ENCODE results near the gene RASD1.
"Not testable (repeated sequence)": the region's sequence is repeated elsewhere in the genome, so short reads cannot be mapped to it uniquely, and the experiment has no call there.

RASD1 gene

DNA sequence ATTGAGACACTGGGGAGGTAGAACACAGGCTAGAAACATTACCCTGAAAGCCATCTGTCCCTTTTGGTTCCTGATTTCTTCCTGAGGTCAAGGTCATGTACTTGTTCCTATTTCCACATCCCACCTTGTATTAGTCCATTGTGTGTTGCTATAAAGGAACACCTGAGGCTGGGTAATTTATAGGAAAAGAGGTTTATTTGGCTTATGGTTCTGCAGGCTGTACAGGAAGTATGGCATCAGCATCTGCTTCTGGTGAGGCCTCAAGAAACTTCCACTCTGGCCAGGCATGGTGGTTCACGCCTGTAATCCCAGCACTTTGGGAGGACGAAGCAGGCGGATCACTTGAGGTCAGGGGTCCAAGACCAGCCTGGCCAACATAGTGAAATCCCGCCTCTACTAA lies 26.8 kb downstream of the RASD1 start:
- DNase-seq (ENCODE audit: low spot score): no peak

DNA sequence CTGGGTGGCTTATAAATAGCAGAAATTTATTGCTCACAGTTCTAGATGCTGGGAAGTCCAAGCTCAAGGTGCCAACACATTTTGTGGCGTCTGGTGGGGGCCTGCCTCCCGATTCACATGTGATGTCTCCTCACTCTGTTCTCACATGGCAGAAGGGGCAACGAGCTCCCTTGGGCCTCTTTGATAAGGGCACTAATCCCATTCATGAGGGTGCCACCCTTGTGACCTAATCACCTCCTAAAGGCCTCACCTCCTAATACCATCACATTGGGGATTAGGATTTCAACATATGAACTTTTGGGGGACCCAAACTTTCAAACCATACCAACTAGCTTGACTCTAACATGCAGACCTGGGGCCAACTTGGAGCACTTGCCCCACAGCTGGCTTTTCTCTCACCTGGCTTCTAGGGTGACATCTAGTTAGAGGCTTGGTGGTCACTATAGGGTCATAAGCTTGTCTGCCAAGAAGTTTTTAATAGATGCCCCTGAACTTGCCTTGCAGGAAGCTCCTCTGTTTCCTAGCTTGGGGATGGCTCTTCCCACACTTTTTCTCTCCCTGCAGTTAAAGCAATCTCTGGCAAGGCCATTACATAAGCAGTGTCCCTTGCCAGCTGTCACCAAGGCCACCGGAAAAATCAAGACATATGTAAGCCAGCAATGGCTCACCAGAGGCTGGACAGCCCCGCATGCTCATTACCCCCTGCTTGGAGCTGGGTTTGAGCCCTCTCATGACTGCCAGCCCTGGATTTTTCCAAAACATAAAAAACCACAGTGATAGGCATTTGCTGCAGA lies 27.8 kb downstream of the RASD1 start:
- DNase-seq (ENCODE audit: low spot score): no peak

DNA sequence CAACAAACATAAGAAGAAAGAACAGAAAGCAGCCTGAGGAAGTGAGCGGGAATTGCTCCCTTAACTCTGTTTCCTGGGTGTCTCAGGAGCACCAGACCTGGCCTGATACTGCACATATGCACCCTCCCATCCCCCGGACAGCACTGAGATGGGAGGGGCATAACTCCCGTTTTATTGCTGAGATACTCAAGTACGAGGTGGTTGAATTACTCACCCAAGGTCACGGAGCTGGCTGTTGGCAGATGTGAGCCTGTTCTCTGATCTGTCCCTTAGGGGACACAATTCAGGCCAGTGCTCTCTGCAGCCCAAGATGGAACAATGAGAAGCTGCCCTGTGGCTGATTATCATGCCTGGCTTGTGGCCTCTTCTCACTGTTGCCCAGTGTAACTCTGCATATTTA lies 28.5 kb downstream of the RASD1 start:
- DNase-seq (ENCODE audit: low spot score): no peak

GRCh38 chr17:17467016-17467415 lies 29.2 kb downstream of the RASD1 start:
- no peak for DNase-seq (ENCODE audit: low spot score)

- no peak for DNase-seq (ENCODE audit: low spot score)
Observed at GRCh38 chr17:17466511-17466910, 29.7 kb downstream of the RASD1 start.

DNA sequence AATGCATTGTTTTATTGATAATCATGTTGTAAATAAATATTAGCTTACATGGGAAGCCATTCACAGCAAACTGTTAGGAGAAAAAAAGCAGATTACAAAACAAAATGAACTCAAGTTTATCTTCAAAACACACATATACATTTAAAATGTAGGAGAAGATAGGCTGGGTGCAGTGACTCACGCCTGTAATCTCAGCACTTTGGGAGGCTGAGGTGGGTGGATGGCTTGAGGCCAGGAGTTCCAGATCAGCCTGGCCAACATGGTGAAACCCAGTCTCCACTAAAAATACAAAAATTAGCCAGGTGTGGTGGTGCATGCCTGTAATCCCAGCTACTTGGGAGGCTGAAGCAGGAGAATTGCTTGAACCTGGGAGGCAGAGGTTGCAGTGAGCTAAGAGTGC lies 30.3 kb downstream of the RASD1 start:
- not testable (repeated sequence) for DNase-seq (ENCODE audit: low spot score)

- DNase-seq (ENCODE audit: low spot score): no peak
Observed at GRCh38 chr17:17463821-17464220, 32.4 kb downstream of the RASD1 start.

DNA sequence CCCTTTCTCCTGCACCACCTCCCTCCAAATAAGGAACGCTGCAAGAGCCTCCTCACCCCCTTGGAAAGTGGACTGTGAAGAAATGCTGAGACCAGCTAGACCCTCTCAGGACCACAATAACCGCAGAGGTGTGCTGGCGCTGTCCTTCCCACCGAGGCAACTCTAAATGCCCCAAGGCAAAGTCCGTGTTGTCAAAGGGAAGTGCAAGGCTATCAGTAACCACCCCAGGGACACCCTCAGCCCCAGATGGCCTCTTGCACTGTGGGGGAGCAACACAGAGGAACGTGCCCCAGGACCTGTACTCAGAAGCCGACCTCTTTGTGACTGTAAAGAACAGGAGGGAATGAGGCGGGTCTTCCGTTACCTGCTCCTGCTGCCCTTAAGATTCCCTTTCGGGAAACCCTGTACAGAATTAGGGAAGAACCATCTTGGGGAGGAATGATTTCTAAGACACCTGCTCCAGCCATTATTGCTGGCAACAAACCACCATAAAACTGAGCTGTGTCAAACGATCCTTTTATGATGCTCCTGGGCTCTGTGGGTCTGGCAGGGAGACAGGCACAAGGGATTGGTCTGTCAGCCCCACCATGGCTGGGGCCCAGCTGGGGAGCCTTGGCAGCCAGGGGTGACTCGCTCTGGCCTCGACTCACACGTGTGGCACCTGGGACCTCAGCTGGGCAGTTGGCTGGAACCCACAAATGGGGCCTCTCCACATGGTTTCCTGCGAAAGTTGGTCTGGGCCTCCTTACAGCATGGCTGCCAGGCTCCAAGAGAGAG lies 34.0 kb downstream of the RASD1 start:
- DNase-seq (ENCODE audit: low spot score): no peak

DNA sequence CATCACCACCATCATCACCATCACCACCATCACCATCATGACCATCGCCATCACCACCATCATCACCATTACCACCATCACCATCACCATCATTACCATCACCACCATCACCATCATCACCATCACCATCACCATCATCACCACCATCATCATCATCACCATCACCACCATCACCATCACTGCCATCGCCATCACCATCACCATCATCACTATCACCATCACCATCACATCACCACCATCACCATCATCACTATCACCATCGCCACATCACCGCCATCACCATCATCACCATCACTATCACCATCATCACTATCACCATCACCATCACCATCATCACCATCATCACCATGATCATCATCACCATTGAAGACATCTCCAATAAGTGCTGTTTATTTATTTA lies 36.2 kb downstream of the RASD1 start:
- no peak for DNase-seq (ENCODE audit: low spot score)

DNA sequence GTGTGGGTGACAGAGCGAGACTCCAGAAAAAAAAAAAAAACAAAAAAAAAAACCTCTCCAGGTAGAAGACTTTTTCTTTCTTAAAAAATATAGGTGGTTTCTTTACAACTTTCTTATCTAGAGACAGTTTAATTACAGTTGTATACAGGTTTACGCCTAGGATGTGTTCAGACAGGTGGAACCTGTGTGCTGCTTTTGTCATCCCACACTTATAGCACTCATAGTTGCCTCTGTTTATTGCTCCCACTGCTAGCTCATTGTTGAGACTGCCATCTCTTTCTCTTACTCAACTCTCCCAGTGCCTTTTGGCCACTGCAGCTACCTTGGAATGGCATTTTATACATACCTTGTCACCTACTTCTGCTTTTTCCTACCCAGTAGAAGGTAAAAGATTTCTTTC lies 38.5 kb downstream of the RASD1 start:
- no peak for DNase-seq (ENCODE audit: low spot score)

DNA sequence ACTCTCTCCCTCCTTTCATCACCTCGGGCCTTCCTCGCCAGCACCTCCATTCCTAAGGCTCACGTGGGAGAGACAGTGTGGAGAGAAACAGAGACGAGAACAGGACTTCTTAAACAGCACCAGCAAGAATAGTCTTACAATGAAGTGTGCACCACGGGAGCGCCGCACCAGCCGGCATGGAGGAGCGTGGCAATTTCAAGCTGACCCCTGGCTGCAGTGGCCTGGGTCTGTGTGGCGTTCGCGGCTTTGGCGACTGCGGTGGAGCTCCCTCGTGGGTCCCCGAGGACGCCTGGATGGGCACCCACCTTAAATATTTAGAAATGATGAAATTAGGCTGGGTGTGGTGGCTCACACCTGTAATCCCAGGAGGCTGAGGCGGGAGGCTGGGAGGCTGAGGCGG lies 39.9 kb downstream of the RASD1 start:
- DNase-seq (ENCODE audit: low spot score): no peak

DNA sequence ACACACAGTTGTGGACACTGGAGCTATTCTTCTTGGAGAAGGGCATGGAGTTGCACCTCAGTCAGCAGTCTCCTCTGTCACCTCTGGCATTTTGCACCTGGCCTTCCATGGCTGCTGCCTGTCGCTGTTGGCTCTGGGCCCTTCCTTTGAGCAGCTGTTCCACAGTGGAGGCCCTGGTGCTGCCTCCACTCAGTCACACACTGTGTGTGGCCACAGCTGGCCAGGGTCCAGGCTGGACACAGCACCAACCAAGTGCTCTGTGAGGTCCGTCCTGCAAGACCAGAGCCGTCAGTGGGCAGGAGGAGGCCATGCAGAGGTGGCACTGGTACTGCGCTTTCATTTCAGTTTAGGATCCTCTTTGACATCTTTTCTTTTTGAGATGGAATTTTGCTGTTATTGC lies 41.0 kb downstream of the RASD1 start:
- DNase-seq (ENCODE audit: low spot score): no peak

- DNase-seq (ENCODE audit: low spot score): not testable (repeated sequence)
Observed at GRCh38 chr17:17454700-17455099, 41.5 kb downstream of the RASD1 start.

DNA sequence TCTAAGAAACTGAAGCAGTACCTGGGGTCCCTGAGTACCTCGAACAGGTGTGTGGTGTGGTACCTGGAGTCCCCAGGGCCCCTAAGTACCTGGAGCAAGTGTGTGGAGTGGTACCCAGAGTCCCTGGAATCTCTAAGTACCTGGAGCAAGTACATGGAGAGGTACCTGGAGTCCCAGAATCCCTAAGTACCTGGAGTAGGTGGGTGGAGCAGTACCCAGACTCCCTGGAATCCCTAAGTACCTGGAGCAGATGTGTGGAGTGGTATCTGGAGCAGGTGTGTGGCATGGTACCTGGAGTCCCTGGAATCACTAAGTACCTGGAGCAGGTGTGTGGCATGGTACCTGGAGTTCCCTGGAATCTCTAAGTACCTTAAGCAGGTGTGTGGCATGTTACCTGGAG lies 41.9 kb downstream of the RASD1 start:
- DNase-seq (ENCODE audit: low spot score): no peak

GRCh38 chr17:17453088-17453487 lies 43.1 kb downstream of the RASD1 start:
- DNase-seq (ENCODE audit: low spot score): no peak

DNA sequence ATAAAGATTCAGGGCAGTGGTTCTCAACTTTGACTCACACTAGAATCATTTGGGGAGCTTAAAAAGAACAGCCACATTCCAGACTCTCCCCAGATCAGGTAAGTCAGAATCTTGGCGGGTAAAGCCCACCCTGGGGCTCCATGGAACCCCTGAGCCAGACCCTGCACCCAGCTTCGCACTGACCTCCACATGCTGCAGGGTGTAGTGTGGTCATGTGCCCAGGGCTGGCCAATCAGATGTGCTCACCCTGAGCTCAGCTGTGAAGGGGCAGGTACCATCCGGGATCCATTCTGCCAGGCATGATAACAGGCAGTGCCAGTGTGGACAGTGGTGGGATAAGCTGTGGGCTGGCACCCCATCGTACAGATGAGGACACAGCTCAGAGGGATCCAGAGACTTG lies 47.5 kb downstream of the RASD1 start:
- DNase-seq (ENCODE audit: low spot score): no peak

- DNase-seq (ENCODE audit: low spot score): no peak
Observed at GRCh38 chr17:17448076-17448475, 48.1 kb downstream of the RASD1 start.

GRCh38 chr17:17447264-17447663 lies 48.9 kb downstream of the RASD1 start:
- DNase-seq (ENCODE audit: low spot score): no peak

- DNase-seq (ENCODE audit: low spot score): no peak
Observed at GRCh38 chr17:17446666-17447155, 49.5 kb downstream of the RASD1 start.

DNA sequence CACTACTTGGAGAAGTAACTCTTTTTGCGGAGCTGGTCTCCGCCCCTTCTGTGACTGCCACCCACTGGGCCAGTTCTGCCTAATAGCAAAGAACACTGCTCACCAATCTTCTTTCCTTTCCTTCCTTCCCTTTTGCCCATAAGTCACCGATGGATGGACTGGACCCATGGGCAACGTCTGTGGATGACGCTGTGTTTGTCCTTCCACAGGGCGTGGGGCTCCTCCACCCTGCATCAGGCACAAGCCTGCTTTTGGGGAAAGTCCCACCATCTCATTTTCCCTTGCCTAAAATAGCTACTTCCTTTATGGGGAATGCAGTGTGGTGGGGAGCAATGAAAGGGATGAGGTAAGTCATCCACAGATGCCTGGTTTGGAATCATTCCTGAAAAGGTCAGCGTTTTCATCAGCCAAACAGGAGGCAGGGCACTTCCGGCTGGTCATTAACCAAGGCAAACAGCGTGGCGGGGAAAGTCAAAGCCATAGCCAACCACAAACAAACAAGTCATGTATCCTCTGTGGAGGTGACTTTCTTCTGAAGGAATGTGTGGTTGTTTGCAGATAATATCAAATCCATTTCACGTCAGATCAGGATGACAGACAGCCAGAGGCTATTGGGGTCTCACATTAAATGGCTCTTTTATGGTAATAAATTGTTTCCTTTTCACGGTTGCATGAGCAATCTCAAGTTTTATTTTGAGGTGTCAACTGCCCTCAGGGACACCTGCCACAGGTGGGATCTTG lies 50.1 kb downstream of the RASD1 start:
- no peak for DNase-seq (ENCODE audit: low spot score)

DNA sequence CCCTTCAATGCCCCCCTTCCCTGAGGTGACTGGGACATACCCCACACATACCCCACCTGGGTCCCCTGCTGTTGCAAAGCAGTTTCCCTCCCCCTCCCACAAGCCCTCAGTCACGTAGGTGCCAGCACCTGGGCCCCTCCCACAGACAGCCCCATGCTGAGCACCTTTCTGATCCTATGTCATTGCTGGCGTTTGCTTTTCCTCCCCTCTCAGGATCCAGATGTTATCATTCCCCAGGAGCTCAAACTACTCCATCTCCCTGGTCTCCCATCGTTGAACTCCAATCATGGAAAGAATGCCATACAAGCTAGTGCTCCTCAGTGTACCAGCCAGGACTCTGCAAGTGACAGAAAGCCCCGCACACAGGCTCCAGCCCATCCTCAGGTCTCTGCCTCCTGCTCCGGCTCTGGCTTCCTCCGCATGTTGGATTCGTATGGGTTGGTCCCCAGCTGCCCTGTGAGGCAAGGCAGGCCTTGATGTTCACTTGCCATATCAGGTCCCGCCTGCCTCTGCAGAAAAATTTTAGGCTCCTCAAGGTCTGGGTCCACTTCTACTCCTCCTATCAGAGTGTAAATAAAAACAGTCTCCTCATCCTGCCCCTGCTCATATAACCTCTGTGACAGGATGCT lies 50.8 kb downstream of the RASD1 start:
- no peak for DNase-seq (ENCODE audit: low spot score)
